Measurements from ENCODE around the gene IPO4. TPM values are rescaled to one million over a fixed set of nuclear protein-coding genes. Genes with fewer than 3 reads are reported as not detected.

IPO4 gene
- total and polyA plus RNA-seq, 2 of the 8 experiments (the other 6 are each of a cell fraction or from before 2014, with no cell fraction given) = 55.5 to 108 TPM

DNA sequence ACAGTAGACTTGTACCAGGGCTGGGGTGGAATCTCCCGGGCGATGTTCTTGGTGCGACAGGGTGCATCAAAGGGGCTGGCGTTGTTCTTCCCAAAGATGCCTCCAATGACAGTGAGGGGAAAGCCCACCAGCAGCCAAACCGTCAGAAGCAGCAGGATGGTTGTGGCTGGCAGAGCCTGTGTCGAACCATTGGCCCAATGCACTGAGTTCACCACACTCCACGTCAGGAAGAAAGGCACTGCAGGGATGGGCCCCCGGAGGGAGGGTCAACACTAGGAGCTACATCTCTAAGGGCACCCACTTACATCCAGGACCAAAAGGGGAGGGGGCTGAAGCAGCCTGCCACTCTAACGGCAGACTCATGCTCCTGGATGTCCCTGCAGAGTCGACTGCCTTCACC, 1.8 kb upstream of the IPO4 start (continued):
- TF ChIP-seq ZNF274 (IDR thresholded peaks at IDR 0.05; ENCODE audit: borderline replicate concordance, extremely low read depth, low read length) (no peak), MAFK (IDR thresholded peaks at IDR 0.05; ENCODE audit: low read depth, low read length) (no peak), EP300 (IDR thresholded peaks at IDR 0.05; ENCODE audit: borderline replicate concordance in 1 of 2, low read depth in 2 of 2, low read length in 2 of 2) (no peak)

Data from H1 (cell line).